Neutrophil (primary cell): ENCODE data around the gene PDLIM7.

Experiments
- H3K27ac ChIP-seq: fragments of 200-600 bp; sonication (generic); 2 replicates; pipeline ENCODE4 v1.5.1; 2016; ENCODE audit warnings: mild to moderate bottlenecking, moderate library complexity
- H3K27me3 ChIP-seq: fragments of 200-600 bp; sonication (generic); 2 replicates; pipeline ENCODE4 v1.6.0; 2016; ENCODE audit warnings: mild to moderate bottlenecking
- H3K36me3 ChIP-seq: fragments of 200-600 bp; sonication (generic); 2 replicates; pipeline ENCODE4 v1.5.1; 2017
- H3K4me1 ChIP-seq, 2 experiments: fragments of 200-600 bp in 1 of 2; sonication (generic) in 1 of 2; 1 replicate in 1 of 2; 2 replicates in 1 of 2; pipeline versions ENCODE4 v1.5.1 to v1.6.1; 2013 to 2016; ENCODE audit warnings: low read depth in 1 of 2, low read length in 1 of 2, mild to moderate bottlenecking in 1 of 2, moderate library complexity in 1 of 2; ENCODE audit not compliant: control insufficient read depth in 1 of 2, insufficient read depth in 1 of 2
- H3K4me3 ChIP-seq, 2 experiments: fragments of 200-600 bp in 1 of 2; sonication (generic) in 1 of 2; 1 replicate in 1 of 2; 2 replicates in 1 of 2; pipeline ENCODE4 v1.5.1; 2013 to 2016; ENCODE audit warnings: low read depth in 1 of 2, low read length in 1 of 2, mild to moderate bottlenecking in 1 of 2, moderate library complexity in 1 of 2
- H3K9me3 ChIP-seq: fragments of 200-600 bp; sonication (generic); 2 replicates; pipeline ENCODE4 v1.5.1; 2016
- TF ChIP-seq, protein P1 (sequence below): fragments of 200-600 bp; sonication (generic); IDR thresholded peaks from 2 replicates; pipeline ENCODE4 v1.5.1; 2016; ENCODE audit warnings: antibody characterized with exemption

Gene PDLIM7

DNA sequence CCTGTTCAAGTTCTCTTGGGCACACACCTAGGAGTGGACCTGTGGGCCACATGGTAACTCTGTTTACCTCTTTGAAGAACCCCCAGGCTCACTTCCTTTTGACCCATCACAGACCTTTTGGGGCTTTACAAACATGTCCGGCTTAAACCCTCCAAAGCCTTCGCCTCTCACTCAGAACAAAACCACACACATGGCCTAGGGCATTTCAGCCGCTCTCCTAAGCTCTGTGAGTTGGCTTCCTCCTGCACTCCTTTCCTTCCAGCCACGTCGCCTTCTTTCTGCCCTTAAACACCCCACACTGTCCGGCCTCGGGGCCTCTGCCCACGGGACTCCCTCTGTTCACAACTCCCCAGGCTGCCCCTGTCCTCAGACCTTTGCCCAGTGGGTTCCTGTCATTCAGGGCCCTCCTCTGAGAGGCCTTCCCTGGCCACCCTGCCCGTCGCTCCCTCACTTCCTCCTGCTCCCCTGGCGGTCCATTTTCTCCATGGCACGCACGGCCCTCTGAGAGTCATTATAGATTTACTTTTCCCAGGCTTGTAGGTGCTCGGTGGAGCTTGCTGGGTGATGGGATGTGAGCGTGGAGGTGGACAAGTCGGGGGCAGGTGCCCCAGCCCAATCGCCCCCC is 10.3 kb upstream of the PDLIM7 start:
- TF ChIP-seq, protein P1, sequence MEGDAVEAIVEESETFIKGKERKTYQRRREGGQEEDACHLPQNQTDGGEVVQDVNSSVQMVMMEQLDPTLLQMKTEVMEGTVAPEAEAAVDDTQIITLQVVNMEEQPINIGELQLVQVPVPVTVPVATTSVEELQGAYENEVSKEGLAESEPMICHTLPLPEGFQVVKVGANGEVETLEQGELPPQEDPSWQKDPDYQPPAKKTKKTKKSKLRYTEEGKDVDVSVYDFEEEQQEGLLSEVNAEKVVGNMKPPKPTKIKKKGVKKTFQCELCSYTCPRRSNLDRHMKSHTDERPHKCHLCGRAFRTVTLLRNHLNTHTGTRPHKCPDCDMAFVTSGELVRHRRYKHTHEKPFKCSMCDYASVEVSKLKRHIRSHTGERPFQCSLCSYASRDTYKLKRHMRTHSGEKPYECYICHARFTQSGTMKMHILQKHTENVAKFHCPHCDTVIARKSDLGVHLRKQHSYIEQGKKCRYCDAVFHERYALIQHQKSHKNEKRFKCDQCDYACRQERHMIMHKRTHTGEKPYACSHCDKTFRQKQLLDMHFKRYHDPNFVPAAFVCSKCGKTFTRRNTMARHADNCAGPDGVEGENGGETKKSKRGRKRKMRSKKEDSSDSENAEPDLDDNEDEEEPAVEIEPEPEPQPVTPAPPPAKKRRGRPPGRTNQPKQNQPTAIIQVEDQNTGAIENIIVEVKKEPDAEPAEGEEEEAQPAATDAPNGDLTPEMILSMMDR, result peak; percentile 80
- H3K27ac ChIP-seq, result peak overlapping the region; percentile 99
- H3K4me1 ChIP-seq, result peaks cover 55 to 67% of the 10 kb centered on the region in 2 experiments
- no peaks in the 10 kb centered on the region for H3K27me3 ChIP-seq
- H3K36me3 ChIP-seq, result peaks cover 65% of the 10 kb centered on the region
- peak overlapping the region; percentile 88 to 100 for H3K4me3 ChIP-seq
- no peaks in the 10 kb centered on the region for H3K9me3 ChIP-seq

DNA sequence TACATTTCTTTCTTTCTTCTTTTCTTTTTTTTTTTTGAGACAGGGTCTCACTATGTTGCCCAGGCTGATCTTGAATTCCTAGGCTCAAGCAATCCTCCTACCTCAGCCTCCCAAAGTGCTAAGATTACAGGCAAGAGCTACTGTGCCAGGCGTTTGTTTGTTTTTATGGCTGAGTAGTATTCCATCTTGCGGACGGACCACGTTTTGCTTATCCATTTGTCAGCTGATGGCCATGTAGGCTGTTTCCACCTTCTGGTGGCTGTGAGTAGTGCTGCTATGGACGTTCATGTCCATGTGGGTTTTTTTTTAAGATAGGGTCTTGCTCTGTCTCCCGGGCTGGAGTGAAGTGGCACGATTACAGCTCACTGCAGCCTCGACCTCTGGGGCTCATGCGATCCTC is 9.8 kb upstream of the PDLIM7 start:
- no peaks in the 10 kb centered on the region for H3K27me3 ChIP-seq
- peaks cover 65% of the 10 kb centered on the region for H3K36me3 ChIP-seq
- TF ChIP-seq, protein P1, result peak; percentile 55
- no peaks in the 10 kb centered on the region for H3K9me3 ChIP-seq
- H3K4me3 ChIP-seq, result peak overlapping the region; percentile 88 to 100
- H3K4me1 ChIP-seq, result peaks cover 53 to 66% of the 10 kb centered on the region in 2 experiments
- peak overlapping the region; percentile 99 for H3K27ac ChIP-seq

DNA sequence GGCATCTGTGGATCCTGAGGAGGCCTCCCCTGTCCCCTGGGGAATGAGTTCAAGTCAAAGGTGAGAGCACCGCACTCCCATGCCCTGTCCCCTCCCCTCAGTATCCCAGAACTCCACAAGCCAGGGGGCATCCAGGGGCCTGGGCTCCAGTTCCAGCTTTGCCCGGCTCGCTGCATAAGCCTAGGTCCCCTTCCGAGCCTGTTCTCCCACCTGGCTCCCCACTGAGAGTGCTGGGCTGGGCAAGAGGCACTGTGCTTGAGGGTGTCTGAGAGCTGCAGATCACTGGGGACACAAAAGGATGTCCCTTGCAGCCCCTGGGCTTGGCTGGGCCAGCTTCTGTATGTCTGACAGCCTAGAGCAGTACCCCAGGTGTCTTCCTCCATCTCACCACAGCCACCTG is 7.7 kb upstream of the PDLIM7 start:
- Histone ChIP-seq H3K27ac (peak overlapping the region; percentile 75), H3K4me3 (no peak overlapping the region), H3K4me1 (peaks cover 53 to 65% of the 10 kb centered on the region in 2 experiments), H3K9me3 (no peaks in the 10 kb centered on the region), H3K36me3 (peaks cover 72% of the 10 kb centered on the region), H3K27me3 (no peaks in the 10 kb centered on the region)
- TF ChIP-seq, protein P1, result no peak

DNA sequence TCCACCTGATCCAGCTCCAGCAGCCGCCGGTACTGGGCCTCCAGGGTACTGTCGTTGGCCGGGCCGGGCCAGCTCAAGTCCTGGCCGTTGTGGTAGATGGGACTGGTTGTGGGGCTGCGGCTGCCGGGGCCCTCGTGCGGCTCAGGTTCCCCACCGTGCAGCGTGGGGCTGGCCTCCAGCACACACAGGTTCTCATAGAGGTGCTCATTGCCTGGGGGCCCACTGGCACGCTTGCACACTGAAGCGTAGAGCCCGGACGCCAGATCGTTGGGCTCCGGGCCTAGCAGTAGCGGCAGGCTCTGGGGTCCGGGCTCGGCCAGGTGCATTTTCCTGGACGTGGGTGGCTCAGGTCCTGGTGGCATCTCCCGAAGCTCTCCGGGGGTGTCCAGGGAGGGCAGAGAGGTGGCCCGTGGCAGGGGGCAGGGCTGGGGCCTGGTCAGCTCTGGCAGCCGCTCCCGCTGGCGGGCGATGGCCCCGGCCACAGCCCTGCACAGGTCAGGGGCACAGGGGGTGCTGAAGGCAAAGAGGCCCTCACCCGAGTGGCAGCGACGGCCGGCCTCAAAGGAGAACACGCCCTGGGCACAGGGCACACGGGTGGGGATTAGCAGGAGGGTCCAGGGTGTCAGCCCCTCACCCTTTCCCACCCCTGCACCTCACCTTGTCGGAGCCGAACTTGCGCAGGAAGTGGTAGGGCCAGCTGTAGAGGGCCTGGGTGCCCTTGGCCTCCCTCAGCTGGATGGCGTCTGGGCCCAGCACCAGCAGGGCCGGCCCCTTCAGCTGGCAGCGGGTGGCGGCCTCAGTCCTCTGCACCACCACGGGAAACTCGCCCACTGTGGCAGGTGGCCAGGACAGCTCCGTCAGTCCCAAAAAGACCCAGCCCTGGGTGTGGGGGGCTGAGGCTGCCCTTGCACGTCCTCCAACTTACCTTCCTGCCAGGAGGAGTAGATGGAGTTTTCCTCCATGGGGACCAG is 7.0 kb upstream of the PDLIM7 start:
- Histone ChIP-seq H3K27me3 (no peaks in the 10 kb centered on the region), H3K27ac (peak overlapping the region; percentile 75), H3K9me3 (no peaks in the 10 kb centered on the region), H3K4me3 (no peak overlapping the region), H3K36me3 (peaks cover 72% of the 10 kb centered on the region), H3K4me1 (peaks cover 56 to 67% of the 10 kb centered on the region in 2 experiments)
- TF ChIP-seq, protein P1, result no peak

DNA sequence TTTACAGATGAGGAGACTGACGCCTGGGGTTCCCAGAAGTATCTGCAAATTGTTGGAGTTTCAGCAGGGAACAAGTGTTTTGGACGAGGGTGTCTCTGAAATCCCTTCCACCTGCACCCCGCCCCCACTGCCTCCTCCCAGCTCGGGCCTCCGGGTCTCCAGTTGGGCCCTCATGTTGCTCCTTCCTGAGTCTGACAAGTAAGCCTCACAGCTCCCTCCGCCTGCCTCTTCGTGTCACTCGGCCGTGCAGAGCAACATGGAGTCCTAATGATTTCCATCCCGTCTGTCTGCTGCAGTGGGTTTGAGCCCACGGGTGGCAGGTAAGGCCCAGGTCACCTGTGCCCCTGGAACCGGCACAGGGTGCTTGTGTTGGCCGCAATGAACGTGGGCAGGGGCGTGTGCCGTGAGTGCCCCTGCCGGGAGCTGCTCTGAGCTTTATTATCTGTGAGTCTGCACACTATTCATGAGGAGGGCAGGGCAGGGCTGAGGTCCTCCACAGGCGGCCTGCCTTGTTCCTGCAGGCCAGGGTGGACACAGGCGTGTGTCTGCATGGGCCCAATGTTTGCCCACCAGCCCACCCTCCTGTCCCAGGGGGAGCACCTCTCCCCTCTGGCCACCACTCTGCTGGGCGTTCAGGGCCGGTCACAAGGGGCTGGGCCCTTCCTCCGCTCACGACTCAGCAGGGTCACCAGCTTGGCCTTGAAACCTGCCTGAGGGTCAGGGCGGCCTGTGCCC is 6.1 kb upstream of the PDLIM7 start:
- Histone ChIP-seq H3K36me3 (peaks cover 72% of the 10 kb centered on the region), H3K4me3 (no peak overlapping the region), H3K9me3 (no peaks in the 10 kb centered on the region), H3K4me1 (peaks cover 61 to 62% of the 10 kb centered on the region in 2 experiments), H3K27ac (peak overlapping the region; percentile 75), H3K27me3 (no peaks in the 10 kb centered on the region)
- TF ChIP-seq, protein P1, result no peak
